ENCODE measurements around the gene MXD4.

MXD4 gene

DNA sequence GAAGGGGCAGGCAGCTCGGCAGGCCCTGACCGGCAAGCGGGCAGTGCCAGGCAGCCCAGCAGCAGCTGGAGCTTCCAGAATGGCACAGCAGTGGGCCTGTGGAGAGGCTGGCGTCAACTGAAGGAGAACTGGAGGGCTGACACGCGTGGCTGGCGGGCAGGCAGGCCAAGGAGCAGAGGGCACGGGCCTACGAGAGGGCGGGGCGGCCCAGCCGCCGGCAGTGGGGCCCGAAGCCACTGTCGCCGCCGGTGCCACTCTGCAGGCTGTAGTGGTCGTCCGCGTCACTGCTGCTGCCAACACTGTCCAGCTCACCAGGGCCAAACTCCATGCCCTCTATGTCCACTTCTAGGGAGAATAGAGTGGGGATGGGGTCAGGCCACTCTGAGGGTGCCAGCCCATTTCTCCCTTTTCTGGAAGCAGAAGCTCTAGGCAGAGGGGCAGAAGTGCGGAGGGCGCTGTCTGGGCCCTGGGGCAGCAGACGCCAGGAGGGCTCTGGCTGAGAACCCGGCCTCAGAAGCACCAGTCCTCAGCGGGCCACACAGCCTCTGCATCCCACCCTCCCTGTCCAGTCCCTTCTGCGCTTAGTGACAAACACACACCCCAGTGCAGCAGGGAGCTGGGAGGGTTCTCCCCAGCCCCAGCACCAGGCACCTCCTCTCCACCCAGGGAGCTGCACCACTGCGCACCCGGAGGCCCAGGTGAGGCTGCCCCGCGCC is 11.4 kb downstream of the MXD4 start:
- Histone ChIP-seq H3K4me1 (ENCODE audit: control insufficient read depth in 1 of 2, insufficient read depth in 1 of 2, low read depth in 1 of 2, low read length in 1 of 2) (no peaks in the 10 kb centered on the region), H3K27ac (no peak overlapping the region), H3K4me3 (ENCODE audit: low read depth in 1 of 2, low read length in 1 of 2) (no peak overlapping the region), H3K36me3 (peaks cover 85% of the 10 kb centered on the region), H3K9me3 (no peaks in the 10 kb centered on the region), H3K27me3 (no peaks in the 10 kb centered on the region)
- TF ChIP-seq, protein P1, sequence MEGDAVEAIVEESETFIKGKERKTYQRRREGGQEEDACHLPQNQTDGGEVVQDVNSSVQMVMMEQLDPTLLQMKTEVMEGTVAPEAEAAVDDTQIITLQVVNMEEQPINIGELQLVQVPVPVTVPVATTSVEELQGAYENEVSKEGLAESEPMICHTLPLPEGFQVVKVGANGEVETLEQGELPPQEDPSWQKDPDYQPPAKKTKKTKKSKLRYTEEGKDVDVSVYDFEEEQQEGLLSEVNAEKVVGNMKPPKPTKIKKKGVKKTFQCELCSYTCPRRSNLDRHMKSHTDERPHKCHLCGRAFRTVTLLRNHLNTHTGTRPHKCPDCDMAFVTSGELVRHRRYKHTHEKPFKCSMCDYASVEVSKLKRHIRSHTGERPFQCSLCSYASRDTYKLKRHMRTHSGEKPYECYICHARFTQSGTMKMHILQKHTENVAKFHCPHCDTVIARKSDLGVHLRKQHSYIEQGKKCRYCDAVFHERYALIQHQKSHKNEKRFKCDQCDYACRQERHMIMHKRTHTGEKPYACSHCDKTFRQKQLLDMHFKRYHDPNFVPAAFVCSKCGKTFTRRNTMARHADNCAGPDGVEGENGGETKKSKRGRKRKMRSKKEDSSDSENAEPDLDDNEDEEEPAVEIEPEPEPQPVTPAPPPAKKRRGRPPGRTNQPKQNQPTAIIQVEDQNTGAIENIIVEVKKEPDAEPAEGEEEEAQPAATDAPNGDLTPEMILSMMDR (IDR thresholded peaks at IDR 0.05): no peak

DNA sequence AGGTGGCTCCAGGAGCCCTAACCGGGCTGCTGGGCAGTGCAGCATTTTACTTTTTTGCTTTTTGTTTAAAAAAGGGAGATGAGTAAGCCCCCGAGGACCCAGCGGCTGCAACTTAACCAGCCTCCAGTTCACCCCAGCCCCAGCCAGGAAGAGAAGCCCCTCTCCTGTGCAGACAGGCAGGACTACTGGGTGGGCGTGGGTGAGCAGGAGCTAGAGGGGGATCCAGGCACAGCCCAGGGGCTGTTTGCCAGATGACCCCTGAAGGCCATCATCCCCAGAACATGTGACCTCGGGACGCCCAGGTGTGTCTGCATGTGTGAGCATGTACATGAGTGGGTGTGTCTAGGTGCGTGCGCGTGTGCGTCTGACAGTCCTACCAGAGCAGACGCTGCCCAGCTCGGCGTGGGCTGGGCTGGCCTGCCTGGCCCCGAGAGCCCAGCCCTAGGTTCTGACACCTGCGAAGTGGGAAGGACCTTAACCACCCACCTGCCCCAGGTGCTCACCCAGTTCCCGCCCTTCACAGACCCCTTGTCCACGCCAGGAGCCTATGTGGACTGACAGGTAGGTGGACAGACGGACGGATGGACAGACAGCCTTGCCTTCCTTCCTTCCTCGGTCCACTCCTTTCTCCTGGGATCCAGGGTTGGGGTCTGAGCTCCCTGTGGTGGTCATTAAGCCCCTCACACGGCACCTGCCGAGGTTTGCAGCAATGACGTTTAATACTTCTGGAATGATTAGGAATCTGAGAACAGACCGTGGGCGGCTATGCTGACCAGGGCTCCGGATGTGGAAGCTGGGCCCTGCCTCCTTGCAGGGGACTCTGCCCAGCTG is 12.2 kb downstream of the MXD4 start:
- Histone ChIP-seq H3K36me3 (peaks cover 80% of the 10 kb centered on the region), H3K9me3 (no peaks in the 10 kb centered on the region), H3K4me3 (ENCODE audit: low read depth in 1 of 2, low read length in 1 of 2) (no peak overlapping the region), H3K27me3 (no peaks in the 10 kb centered on the region), H3K27ac (no peak overlapping the region), H3K4me1 (ENCODE audit: control insufficient read depth in 1 of 2, insufficient read depth in 1 of 2, low read depth in 1 of 2, low read length in 1 of 2) (no peaks in the 10 kb centered on the region)
- TF ChIP-seq, protein P1 (IDR thresholded peaks at IDR 0.05): no peak

DNA sequence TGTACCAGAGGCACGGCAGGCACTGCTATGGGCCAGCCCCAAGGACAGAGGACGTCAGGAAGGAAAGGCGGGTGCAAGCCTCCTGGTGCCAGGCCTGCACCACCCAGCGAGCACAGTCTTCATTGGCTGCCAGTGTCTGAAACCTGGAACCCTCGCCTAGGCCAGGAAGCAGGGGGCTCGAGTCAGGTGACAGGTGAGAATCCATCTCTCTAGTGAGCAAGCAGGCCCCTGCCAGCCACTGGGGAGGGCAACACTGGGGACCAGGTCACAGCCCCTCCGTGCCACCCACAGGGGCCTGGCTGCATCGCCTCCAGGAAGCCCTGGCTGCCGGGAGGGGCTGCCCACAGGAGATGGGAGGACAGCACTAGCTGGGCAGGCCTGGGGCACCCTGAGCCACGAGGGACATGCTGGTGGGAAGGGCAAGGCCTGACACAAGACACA is 13.1 kb downstream of the MXD4 start:
- Histone ChIP-seq H3K27me3 (no peaks in the 10 kb centered on the region), H3K4me1 (ENCODE audit: control insufficient read depth in 1 of 2, insufficient read depth in 1 of 2, low read depth in 1 of 2, low read length in 1 of 2) (no peaks in the 10 kb centered on the region), H3K27ac (no peak overlapping the region), H3K4me3 (ENCODE audit: low read depth in 1 of 2, low read length in 1 of 2) (no peak overlapping the region), H3K36me3 (peaks cover 72% of the 10 kb centered on the region), H3K9me3 (no peaks in the 10 kb centered on the region)
- TF ChIP-seq, protein P1 (IDR thresholded peaks at IDR 0.05): no peak

DNA sequence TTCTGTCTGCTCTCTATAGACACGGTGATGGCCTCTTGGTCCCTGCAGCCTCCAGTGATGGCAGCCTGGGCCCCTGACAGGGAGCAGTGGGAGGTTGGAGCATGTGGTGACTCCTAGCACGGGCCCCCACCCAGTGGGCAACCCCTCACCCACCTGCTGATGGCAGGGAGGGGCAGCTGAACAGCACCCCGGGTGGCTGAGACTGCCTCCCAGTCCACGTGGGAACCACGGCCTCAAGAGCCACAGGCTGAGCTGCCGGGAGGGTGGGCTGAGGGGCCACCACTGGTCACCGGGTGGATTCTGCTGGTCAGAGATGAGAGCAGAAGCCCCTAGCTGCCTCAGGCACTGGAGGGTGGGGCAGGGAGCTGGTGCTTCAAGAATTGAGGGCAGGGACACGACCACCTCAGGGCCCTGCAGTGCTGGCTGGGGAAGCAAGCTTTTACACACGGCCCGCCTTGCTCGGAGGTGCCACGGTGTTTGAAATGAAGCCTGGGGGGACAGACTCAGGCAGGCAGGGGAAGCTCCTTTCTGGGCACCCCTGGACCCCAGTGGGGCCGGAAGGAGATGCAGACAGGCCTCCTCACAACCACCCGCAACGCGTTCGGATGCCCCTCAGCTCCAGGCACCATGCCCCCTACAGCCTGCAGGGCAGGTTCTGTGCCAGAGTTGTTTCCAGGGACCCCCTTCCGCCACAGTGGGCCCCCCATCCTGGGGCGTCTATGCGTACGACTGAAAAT is 13.7 kb downstream of the MXD4 start:
- TF ChIP-seq, protein P1 (IDR thresholded peaks at IDR 0.05): no peak
- Histone ChIP-seq H3K9me3 (no peaks in the 10 kb centered on the region), H3K27me3 (no peaks in the 10 kb centered on the region), H3K27ac (no peak overlapping the region), H3K4me1 (ENCODE audit: control insufficient read depth in 1 of 2, insufficient read depth in 1 of 2, low read depth in 1 of 2, low read length in 1 of 2) (no peaks in the 10 kb centered on the region), H3K4me3 (ENCODE audit: low read depth in 1 of 2, low read length in 1 of 2) (no peak overlapping the region), H3K36me3 (peaks cover 66% of the 10 kb centered on the region)

DNA sequence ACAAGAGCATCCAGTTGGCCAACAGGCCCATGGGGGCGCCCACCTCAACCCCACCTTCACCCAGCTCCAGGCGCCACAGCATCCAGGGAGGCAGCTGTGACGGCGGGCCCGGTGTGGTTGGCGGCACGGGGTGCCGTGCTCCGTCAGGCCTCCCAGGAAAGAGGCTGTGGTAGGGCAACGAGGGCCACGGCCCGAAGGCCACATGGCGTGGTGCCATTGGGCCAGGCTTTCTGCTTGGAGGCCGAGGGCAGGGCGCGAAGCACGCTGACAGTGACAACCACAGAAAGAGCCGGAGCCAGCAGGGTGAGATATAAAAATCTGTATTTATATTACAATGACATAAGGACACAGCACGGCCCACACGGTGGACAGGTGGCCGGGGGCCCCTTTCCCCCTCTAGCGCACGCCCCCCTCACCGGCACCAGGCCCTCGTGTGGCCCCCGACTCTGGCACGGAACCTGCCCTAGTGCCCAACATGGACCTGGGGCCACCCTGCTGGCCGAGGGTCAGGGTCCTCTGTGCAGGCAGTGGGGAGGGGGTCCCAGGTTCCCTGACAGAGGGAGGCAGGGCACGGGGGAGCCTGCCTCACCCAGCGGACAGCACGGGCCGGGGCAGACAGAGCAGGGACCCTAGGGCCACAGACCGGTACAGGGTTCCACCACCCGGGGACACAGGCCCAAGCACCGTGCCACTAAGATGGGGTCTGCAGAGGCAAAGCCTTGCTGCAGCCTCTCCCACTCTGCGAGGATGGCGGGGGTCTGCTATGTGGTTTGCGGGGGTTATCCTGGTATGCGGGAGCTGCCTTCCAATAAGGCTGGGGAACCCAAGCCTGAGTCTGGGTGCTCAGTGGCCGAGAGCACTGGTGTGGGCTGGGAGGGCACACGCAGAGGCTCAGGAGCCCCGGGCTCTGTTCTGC is 14.5 kb downstream of the MXD4 start:
- no peaks in the 10 kb centered on the region for H3K27me3 ChIP-seq
- peaks cover 1 to 2% of the 10 kb centered on the region in 2 experiments for H3K4me1 ChIP-seq (ENCODE audit: control insufficient read depth in 1 of 2, insufficient read depth in 1 of 2, low read depth in 1 of 2, low read length in 1 of 2)
- no peaks in the 10 kb centered on the region for H3K9me3 ChIP-seq
- no peak overlapping the region for H3K27ac ChIP-seq
- peaks cover 57% of the 10 kb centered on the region for H3K36me3 ChIP-seq
- no peak overlapping the region for H3K4me3 ChIP-seq (ENCODE audit: low read depth in 1 of 2, low read length in 1 of 2)
- TF ChIP-seq, protein P1 (IDR thresholded peaks at IDR 0.05): no peak

Measured in neutrophil (primary cell).